Activated T-cell treated with anti-CD3 and anti-CD28 coated beads for 1 hour (primary cell): ENCODE data around the gene SKAP1.
"Not testable (repeated sequence)": the region's sequence is repeated elsewhere in the genome, so short reads cannot be mapped to it uniquely, and the experiment has no call there.

Experiments used
- DNase-seq: peaks from one replicate; pipeline ENCODE4 v3.0.0-alpha.2; 2020; ENCODE audit warnings: low read depth

The SKAP1 gene

GRCh38 chr17:48317732-48318131, 112.3 kb downstream of the SKAP1 start:
- no peak for DNase-seq

DNA sequence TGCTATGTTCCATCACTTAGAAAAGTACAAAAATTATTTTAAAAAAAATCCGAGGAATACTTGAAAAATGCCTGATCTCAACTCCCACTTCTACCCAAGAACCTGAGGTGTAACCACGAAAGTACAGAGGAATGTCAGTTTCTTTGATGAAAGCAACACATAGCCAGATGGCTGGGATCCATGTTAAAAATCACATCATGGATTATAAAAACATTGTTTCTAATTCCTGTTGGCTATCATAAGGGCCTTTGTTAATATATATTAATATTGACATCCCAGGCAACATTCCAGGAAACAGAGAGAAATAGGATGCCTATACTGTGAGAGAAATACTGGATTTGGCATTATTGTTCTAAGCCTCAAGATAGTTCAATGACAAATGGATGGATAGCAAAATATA, 115.3 kb downstream of the SKAP1 start:
- no peak for DNase-seq

DNA sequence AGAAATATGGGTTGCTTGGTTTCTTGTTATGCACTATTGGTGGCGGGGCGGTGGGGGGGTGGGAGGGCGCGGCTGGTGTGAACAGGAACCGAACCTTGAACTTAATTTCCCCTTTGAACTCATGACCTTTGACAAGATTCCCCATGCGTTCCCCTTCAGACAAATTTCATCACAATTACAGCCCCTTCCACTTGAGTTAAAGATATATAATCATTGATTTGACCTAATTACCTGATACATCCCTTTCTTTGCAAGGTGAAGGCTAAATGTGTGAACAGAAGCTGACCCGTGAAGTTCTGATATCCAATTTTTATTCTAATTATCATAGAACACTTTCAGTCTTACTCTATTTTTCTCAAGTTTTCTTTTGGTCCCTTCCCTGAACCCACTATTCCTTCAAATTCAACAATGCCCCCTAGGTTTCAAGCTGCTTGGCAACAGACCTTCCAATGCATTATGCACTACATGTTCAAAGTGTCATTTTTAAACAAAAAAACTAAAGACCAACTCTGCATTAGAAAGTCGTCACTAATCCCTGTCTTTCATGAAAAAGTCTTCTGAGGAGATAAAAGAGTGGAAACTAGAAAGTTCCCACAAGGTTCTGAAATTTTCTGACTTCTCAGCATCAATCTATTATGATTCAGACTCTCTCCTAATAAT, 116.8 kb downstream of the SKAP1 start:
- no peak for DNase-seq

- no peak for DNase-seq
Measured at GRCh38 chr17:48311324-48311723, 118.7 kb downstream of the SKAP1 start.

- DNase-seq = no peak
Measured at GRCh38 chr17:48310748-48311213, 119.2 kb downstream of the SKAP1 start.

GRCh38 chr17:48308581-48308980, 121.4 kb downstream of the SKAP1 start:
- no peak for DNase-seq

DNA sequence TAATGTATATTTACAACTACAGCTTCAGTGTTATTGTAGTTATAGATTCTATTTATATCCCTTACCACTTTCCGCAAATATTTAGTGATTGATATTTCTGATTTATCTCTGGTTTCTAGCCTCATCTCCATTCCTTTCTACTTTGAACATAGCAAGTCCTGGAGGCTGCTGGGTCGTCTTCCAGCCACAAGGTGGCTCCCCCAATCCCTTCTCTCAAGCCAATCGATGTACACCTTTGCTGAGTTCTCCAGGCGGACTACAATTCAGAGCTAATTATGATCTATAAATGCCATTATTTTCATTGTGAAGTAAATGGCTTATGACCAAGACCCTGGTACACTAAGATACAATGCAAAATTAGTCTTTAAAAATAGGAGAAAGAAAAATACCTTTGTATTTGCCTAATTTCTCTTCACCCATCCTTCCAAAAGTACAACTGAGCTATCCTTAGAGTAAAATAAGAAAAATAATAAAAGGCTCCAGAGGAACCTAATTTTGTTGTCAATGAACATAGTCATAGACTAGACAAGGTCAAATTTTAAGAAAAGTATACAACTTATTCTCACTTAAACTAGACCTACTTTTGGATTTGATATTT, 122.1 kb downstream of the SKAP1 start:
- peak; percentile 17 for DNase-seq

- no peak for DNase-seq
Measured at GRCh38 chr17:48307255-48307654, 122.8 kb downstream of the SKAP1 start.

DNA sequence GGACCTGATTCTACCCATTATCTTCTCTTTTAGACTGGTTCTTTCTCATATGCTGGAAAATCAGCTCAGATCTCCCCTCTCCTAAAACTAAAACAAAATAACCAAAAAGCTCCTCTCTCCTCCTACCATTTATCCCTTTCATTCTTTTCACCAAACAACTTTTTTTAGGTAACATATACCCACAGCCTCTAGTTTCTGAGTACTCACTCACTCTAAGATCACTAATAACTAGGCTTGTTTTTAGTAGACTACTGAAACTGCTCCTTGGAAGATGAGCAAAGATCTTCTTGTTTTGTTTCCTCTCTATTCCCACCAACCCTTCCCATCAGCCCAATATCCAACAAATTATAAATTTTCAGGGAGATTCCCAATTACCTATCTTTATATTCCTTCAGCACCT, 129.0 kb downstream of the SKAP1 start:
- no peak for DNase-seq

DNA sequence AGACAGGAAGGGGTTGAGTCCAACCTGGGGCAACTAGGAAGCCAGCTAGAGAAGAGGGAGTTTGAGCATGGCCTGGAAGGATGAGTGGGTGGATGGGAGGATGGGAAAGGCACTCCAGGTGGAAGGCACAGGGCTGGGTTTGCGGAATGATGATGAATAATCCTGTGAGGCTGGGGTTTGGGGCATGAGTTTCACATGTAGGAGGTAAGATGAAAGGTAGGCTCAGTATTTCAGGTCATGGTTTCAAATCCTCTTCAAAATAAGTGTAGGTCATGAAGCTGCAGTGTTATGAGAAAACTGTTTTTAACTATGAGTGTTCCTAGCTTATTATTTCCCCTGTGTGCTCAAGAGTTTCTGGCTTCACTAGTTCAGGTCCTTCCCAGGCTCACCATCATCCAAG, 130.3 kb downstream of the SKAP1 start:
- DNase-seq = no peak

DNA sequence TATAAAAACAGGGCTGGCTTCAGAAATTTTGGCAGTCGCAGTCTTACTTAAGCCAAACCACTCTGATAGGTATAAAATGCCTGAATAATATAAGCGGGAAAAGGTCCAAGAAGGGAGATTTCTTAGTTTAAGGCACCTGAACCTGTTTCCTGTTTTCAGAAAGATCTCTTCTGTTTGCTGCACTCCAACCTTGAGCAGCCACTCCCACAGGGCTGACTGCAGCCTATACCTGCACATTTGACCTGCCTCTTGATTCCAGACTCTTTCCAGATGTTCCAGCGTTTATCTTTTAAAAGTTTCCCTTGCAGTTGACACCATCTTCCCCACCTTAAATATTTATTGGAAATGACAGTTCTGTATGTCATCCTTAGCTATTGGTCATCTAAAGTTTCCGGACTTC, 132.2 kb downstream of the SKAP1 start:
- DNase-seq = no peak

- DNase-seq = no peak
Measured at GRCh38 chr17:48296453-48296852, 133.6 kb downstream of the SKAP1 start.

- no peak for DNase-seq
Measured at GRCh38 chr17:48295362-48296288, 134.4 kb downstream of the SKAP1 start.

DNA sequence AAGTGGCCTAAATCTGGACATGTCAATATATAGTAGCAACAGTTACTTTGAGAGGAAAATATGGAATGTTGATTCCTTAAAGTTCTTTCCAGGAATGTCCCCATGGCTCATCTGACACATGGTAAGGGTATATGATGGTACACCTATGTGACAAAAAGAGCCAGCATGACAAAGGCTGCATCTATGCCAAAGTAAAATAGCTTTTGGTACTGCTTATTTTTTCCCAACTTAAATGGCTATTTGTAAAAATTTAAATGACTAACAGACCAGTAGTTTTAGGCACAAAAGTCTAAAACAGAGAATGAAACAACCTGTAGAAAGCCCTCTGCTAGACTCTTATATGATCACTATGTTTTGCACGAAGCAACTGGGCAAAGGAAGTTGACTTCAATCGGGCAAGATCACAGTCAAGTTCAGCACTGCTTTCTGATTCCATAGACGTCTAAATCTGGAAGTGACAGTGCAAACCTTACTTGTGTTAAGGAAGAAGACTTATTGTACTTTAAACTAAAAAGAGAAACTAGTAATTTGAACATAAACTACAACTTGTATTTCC, 135.1 kb downstream of the SKAP1 start:
- DNase-seq = no peak

DNA sequence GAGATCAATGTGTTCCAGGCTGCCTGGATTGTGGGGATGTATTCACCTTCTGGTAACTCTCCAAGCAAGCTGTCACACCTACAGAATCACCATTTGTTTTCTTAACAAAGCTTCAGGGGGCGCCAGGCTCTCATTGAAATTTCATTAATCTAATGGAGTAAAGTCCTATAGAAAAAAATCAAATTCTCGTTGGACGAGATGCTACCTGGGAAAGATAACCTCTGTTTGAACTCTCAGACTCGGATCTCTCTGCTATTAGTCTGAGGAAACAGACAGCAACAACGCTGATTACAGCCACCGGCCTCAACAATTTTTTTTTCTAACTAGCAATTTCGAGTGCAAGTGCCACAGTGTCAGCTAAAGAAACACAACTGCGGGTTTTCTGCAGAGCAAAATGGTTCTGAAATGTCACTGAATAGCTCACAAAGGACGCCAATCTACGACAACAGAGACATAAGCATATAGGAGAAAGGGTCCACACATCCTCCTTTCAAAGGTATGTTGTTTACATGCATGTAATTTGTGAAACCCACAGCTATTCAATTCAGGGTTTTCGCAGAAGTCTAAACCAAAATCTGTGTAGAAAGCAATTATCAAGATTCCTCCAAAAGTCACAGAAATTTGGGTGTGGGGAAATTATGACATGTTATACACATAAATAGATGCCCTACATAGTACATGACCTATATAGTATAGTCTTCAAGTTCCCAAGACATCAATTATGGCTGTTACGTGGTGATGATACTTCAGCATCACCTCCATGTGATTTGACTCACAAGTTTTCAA, 135.8 kb downstream of the SKAP1 start:
- DNase-seq = no peak

GRCh38 chr17:48293319-48294019, 136.5 kb downstream of the SKAP1 start:
- DNase-seq = no peak

DNA sequence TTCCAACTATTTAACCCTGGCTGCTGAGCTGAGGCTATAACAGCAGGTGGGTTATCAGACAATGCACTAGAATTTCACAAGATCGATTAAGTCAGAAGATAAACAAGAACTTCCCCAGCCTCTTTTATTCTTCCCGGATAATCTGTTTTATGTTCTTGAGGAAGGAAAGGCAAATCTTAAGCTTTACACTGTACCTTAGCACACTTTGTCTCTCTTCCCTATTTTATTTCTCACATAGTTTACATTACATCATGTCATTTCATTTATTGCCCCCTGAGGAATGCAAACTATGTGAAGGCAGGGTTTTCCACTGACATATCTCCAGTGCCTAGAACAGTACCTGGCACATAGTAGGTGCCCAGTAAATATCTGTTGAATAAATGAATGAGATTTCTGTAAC, 139.6 kb downstream of the SKAP1 start:
- no peak for DNase-seq

- DNase-seq = not testable (repeated sequence)
Measured at GRCh38 chr17:48286917-48287316, 143.1 kb downstream of the SKAP1 start.

GRCh38 chr17:48285614-48286013, 144.4 kb downstream of the SKAP1 start:
- DNase-seq = no peak

- no peak for DNase-seq
Measured at GRCh38 chr17:48283907-48284306, 146.1 kb downstream of the SKAP1 start.

DNA sequence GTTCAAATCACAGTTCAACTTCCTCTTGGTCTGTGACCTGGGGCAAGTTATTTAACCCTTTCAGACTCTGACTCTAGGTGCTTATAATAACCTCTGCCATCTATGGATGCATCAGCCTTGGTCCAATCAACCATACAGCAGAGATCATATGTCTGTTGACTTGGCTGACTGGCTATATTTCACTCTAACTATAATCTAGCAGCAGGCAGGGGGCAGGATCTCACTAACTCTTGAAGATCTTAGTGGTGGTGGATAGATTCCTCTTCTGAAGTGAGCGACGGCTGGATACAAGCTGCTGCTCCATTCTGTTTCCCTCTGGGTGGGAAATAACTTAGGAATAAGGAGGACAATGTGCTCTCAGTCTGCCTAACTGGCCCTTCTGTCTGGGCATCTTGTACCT, 146.6 kb downstream of the SKAP1 start:
- no peak for DNase-seq
